GM12865 (cell line): Measurements from ENCODE around the gene CDADC1.

Experiments used
- DNase-seq: peaks from one replicate; pipeline ENCODE4 v3.0.0; 2010; ENCODE audit warnings: low read depth
- H3K4me3 ChIP-seq: 2 replicates; pipeline ENCODE4 v1.5.1; 2011; ENCODE audit warnings: mild to moderate bottlenecking, low read depth, low read length, control low read depth
- TF ChIP-seq, protein P1 (sequence below): IDR thresholded peaks from 2 replicates; pipeline ENCODE4 v1.5.1; 2011; ENCODE audit warnings: low read length, control low read depth, low read depth, inconsistent platforms; ENCODE audit not compliant: insufficient read depth; ENCODE audit errors: missing control alignments

CDADC1 gene

DNA sequence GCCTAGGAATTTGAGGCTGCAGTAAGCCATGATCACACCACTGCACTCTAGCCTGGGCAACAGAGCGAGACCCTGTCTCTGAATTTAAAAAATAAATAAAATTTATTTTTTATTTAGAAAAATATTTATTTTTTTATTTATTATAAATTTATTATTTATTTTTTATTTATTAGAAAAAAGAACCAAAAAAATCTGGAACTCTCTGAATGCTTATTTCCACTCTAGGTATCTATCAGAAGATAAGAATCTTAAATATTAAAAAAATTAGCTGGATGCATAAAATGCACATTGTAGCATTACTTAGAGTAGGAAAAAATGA, 82.8 kb downstream of the CDADC1 start:
- DNase-seq: no peak
- H3K4me3 ChIP-seq: no peak overlapping the region
- TF ChIP-seq, protein P1, sequence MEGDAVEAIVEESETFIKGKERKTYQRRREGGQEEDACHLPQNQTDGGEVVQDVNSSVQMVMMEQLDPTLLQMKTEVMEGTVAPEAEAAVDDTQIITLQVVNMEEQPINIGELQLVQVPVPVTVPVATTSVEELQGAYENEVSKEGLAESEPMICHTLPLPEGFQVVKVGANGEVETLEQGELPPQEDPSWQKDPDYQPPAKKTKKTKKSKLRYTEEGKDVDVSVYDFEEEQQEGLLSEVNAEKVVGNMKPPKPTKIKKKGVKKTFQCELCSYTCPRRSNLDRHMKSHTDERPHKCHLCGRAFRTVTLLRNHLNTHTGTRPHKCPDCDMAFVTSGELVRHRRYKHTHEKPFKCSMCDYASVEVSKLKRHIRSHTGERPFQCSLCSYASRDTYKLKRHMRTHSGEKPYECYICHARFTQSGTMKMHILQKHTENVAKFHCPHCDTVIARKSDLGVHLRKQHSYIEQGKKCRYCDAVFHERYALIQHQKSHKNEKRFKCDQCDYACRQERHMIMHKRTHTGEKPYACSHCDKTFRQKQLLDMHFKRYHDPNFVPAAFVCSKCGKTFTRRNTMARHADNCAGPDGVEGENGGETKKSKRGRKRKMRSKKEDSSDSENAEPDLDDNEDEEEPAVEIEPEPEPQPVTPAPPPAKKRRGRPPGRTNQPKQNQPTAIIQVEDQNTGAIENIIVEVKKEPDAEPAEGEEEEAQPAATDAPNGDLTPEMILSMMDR: no peak

DNA sequence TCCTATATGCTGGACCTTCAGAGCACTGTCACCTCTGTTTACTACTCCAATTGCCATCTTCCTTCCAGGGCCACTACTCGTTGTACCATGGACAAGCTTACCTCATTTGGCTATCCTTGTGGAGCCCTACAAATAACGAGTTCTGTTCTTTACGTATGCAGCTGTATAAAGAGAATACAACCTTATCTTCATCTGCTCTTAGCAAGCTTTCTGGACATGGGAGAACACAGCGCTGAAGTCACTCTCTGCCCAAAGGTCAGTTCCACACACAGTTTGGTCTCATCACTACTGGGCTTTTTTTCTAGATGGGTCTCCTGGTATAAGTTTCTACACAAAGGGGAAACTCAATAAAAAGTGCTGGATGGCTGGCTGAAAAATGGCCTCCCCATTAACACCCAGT, 88.9 kb downstream of the CDADC1 start:
- no peak overlapping the region for H3K4me3 ChIP-seq
- no peak for DNase-seq
- TF ChIP-seq, protein P1: no peak

DNA sequence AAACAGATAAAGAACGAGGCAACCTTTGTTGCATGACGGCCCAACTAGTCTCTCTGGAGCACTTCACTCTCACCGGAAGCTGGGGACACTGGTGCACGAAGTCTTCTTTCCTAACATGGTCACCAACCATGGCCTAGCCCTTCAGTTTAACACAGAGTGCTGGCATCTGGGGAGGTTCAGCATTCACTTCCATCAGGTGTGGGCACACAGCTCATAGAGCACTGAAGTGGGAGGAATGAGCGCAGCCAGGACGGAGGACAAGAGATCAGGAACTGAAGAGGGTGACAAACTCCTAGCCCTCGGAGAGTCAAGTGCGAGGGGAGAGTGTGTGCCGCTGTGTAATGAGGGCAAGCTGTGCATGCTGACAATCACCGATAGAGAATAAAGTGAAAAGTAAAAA, 92.4 kb downstream of the CDADC1 start:
- no peak overlapping the region for H3K4me3 ChIP-seq
- TF ChIP-seq, protein P1: no peak
- DNase-seq: no peak

DNA sequence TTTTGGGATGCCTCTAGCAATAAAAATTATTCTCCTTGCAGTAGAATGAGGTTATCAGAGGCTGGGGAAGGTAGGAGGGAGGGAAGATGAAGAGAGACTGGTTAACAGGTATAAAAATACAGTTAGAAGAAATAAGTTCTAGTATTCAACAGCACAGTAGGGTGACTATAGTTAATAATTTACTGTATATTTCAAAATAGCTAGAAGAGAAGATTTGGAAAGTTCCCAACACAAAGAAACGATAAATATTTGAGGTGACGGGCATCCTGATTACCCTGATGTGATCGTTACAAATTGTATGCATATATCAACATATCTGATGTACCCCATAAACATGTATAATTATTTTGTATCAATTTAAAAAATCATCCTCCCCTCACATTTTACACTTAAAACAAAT, 93.8 kb downstream of the CDADC1 start:
- TF ChIP-seq, protein P1: no peak
- no peak overlapping the region for H3K4me3 ChIP-seq
- DNase-seq: no peak

DNA sequence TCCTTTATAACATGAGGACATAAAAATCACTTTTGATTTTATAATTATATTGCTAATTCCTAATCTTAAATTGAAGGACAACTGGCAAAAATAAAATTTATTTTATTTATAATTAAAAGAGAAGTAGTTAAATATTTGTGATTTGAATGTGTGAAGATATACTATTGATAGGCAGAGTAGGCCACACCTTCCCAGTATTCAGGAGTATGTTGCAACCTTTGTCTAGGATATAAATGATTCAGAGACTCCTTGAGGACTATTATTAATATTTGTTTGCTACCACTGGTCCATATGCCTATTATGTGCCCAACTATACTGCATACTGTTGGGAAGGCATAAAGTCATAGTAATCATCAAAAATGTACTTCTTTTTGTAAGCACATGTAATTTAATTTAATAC, 94.2 kb downstream of the CDADC1 start:
- no peak overlapping the region for H3K4me3 ChIP-seq
- TF ChIP-seq, protein P1: no peak
- DNase-seq: no peak

DNA sequence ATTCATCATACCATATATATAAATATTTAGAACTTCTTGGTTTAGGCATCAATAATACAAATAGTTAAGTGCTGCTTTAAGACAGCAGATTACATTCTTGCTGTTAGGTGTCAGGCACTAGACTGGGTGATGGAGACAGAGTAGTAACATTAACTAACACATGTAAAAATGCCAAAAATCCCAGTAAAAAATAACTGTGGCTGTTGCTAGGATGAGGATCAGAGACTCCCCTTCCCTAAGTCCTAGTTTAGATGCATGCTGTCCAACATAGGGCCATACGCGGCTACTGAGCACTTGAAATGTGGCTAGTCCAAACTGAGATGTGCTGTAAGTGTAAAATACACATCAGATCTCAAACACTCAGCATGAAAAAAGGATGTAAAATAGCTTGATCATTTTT, 94.7 kb downstream of the CDADC1 start:
- no peak for DNase-seq
- no peak overlapping the region for H3K4me3 ChIP-seq

More for the DNA sequence above, 94.7 kb downstream of the CDADC1 start:
- TF ChIP-seq, protein P1: no peak
